ENCODE measurements around the gene IRAG1.

GRCh38 chr11:10731064-10731680 lies 37.6 kb upstream of the IRAG1 start:
- TF ChIP-seq POLR2A (IDR thresholded peaks at IDR 0.05) (no peak), CTCF (IDR thresholded peaks at IDR 0.05) (no peak)

All from gastroesophageal sphincter (tissue), 3 donors.